NB4 (cell line): ENCODE results near the gene PRRX2.
"Not testable (repeated sequence)": the region's sequence is repeated elsewhere in the genome, so short reads cannot be mapped to it uniquely, and the experiment has no call there.

Experiments
- DNase-seq: peaks from one replicate; pipeline ENCODE4 v3.0.0; 2010; ENCODE audit warnings: low read depth
- H3K4me3 ChIP-seq: one replicate; pipeline ENCODE4 v1.5.1; 2011; ENCODE audit warnings: mild to moderate bottlenecking, low read depth, low read length, moderate library complexity
- MYC ChIP-seq: IDR thresholded peaks from 2 replicates; pipeline ENCODE4 v1.6.1; 2011; ENCODE audit warnings: low read depth, low read length
- POLR2A ChIP-seq: IDR thresholded peaks from 2 replicates; pipeline ENCODE4 v1.6.1; 2011; ENCODE audit warnings: mild to moderate bottlenecking; ENCODE audit not compliant: insufficient read length; ENCODE audit errors: extremely low read depth
- TF ChIP-seq, protein P1 (sequence below): IDR thresholded peaks from one replicate; pipeline ENCODE4 v1.5.1; 2012; ENCODE audit warnings: low read depth, low read length
- TF ChIP-seq, protein P2 (sequence below): IDR thresholded peaks from 2 replicates; pipeline ENCODE4 v1.6.1; 2011; ENCODE audit warnings: low read depth, low read length

The PRRX2 gene

DNA sequence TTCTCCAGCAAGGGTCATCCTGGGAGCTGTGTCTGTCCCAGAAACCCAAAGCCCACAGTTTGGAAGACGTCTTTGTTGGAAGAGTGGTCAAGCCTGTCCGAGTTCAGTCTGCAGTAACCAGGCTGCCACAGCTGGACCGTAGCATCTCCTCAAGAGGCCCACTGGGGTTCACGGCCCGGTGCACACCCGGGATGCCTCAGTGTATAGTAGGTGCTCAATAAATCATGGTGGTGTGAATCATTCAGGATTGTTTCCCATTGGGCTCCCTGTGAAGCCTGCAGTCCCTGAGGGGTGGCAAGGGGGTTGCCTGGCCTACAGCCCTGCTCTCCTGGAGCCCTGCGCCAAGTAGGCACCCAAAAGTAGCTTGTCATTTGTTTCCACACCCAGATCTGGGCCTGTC lies 10.3 kb upstream of the PRRX2 start:
- no peak for TF ChIP-seq POLR2A
- no peak for DNase-seq
- no peak overlapping the region for H3K4me3 ChIP-seq

DNA sequence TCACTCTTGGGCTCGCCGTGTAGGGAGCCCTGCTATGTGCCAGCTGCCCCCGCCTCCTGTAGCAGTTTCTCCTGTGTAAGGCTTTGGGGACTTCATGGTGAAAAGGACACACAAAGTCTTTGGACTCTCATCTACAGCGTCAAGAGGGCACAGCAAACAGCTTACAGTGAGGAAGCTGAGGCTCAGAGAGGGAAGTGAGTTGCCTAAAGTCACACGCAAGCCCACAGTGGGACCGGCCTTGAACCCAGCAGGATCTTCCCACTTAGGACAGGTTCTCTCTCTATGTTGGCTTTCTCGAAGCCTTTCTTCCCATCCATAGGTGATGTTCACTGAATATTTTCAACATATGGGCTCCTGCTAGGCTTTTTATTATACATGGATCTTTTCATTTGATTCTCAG lies 9.8 kb upstream of the PRRX2 start:
- DNase-seq = no peak
- TF ChIP-seq, protein P1, sequence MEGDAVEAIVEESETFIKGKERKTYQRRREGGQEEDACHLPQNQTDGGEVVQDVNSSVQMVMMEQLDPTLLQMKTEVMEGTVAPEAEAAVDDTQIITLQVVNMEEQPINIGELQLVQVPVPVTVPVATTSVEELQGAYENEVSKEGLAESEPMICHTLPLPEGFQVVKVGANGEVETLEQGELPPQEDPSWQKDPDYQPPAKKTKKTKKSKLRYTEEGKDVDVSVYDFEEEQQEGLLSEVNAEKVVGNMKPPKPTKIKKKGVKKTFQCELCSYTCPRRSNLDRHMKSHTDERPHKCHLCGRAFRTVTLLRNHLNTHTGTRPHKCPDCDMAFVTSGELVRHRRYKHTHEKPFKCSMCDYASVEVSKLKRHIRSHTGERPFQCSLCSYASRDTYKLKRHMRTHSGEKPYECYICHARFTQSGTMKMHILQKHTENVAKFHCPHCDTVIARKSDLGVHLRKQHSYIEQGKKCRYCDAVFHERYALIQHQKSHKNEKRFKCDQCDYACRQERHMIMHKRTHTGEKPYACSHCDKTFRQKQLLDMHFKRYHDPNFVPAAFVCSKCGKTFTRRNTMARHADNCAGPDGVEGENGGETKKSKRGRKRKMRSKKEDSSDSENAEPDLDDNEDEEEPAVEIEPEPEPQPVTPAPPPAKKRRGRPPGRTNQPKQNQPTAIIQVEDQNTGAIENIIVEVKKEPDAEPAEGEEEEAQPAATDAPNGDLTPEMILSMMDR = no peak
- TF ChIP-seq POLR2A (no peak), MYC (no peak)
- TF ChIP-seq, protein P2, sequence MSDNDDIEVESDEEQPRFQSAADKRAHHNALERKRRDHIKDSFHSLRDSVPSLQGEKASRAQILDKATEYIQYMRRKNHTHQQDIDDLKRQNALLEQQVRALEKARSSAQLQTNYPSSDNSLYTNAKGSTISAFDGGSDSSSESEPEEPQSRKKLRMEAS = no peak
- no peak overlapping the region for H3K4me3 ChIP-seq

DNA sequence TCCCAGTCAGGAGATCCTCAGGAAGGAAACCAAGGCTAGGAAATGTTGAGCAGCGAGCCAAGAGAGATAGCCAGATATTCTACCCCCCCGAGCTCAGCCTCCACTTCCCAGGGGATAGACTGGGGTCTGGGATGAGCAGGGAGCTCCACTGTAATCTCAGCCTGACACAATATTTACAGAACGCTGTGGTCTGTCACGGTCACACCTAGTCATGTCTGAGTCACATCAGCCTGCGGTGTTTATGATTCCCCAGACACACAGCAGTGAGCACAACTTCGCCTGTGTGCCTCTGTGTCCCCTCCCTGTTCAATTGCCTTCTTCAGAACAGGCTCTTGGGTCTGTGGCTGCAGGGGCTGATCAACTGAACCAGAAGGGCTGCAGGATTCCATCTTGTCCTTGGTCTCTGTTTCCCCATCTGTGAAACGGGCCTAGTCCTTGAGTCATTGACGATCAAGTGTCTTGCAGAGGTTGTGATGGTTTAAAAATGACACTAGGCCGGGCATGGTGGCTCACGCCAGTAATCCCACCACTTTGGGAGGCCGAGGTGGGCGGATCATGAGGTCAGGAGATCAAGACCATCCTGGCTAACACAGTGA lies 8.6 kb upstream of the PRRX2 start:
- TF ChIP-seq, protein P1 = no peak
- TF ChIP-seq POLR2A (no peak), MYC (no peak)
- TF ChIP-seq, protein P2 = no peak
- no peak overlapping the region for H3K4me3 ChIP-seq
- peak; percentile 35 for DNase-seq

DNA sequence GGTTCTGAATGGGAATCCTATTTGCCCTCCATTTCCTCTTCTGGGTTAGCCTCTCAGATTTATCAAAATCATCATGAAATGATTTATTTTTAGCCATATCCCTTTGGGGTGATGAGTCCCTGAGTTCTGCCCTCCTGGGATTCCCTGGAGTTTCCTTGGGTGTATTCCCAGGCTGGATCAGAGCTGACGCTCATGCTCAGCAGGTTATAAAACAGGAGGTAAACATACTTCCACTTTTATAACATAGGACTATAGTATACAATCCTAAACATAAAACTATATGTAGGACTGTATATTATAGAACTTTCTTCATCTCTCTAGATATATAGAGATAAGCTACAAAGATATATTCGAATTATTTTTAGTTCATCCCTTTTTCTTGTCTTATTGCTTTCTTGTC lies 4.4 kb upstream of the PRRX2 start:
- TF ChIP-seq, protein P1 = no peak
- TF ChIP-seq, protein P2 = no peak
- TF ChIP-seq POLR2A (no peak), MYC (no peak)
- no peak overlapping the region for H3K4me3 ChIP-seq
- DNase-seq = no peak

DNA sequence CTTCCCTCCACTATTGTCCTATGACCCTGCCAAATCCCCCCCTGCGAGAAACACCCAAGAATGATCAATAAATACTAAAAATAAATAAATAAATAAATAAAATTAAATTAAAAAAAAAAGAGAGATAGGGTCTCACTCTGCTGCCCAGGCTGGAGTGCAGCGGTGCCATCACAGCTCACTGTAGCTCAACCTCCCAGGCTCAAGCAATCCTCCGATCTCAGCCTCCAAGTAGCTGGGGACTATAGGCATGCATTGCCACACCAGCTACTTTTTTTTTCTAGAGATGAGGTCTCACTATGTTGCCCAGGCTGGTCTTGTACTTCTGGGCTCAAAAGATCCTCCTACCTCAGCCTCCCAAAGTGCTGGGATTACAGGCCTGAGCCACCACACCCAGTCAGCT lies 3.2 kb upstream of the PRRX2 start:
- not testable (repeated sequence) for DNase-seq, H3K4me3 ChIP-seq

DNA sequence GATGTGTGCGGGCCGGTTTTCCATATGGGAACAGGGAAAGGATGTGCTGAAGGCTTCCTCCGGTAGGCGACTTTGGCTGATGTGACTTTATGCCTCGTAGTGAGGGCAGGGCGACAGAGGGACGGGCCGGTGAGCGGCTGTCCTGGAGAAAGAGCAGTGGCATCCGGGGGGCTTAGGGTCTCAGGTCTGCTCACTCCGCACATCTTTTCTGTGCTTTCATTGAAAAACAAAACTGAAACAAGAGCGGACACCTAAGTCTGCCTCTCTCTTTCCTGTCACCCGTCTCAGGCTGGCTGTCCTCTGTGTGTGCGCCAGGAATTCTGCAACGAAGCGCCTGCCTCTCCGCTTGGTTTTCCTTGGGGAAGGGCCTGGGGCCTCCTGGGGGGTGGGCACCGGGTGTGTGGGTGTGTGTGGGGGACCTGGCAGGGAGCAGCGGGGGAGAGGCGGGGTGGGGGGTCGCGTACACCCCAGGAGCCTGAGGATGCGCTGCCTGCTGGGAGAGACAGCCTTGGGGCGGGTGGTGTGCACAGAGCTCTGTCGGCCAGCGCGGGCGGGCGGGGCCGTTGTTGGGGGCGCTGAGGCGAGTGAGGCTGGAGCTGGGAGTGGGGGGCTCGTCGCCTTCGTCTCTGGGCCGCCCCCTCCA lies 580 bp upstream of the PRRX2 start:
- no peak for DNase-seq
- H3K4me3 ChIP-seq = no peak overlapping the region
- TF ChIP-seq, protein P2 = no peak
- TF ChIP-seq MYC (no peak), POLR2A (no peak)
- TF ChIP-seq, protein P1 = no peak
